LNCaP clone FGC (cell line): ENCODE results near the gene PDZRN3.

Experiments
- DNase-seq: peaks from one replicate; pipeline ENCODE4 v3.0.0-alpha.2; 2011; ENCODE audit warnings: low read depth
- H3K4me3 ChIP-seq: 2 replicates; pipeline ENCODE4 v1.5.1; 2011; ENCODE audit warnings: mild to moderate bottlenecking, low read depth, low read length, control low read depth
- TF ChIP-seq, protein P1 (sequence below): IDR thresholded peaks from 2 replicates; pipeline ENCODE4 v1.5.1; 2012; ENCODE audit warnings: mild to moderate bottlenecking; ENCODE audit not compliant: control insufficient read depth, insufficient read depth; ENCODE audit errors: extremely low read depth

PDZRN3 gene

DNA sequence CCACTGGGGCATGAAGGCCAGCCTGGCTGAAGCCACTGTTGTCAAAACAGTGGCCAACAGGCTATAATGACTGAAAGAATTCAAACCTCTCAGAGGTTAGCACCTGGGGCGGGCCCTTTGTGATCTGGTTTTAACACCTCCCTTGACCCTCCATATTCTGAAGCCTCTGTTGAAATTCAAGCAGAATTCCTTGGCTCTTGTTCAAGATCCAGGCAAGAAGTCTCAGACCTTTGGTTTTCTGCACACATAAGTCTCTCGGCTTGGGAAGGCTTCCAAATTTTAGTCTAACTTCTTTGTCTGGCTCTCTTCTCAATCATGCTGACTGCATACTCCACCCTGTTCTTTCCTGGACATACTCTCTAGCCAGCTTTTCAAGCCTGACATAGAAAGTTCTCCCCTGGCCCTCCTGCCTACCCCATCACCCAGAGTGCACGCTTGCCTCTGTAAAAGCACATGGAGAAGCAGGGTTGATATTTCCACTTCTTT lies 144.5 kb downstream of the PDZRN3 start:
- no peak for DNase-seq
- H3K4me3 ChIP-seq, result no peak overlapping the region
- TF ChIP-seq, protein P1, sequence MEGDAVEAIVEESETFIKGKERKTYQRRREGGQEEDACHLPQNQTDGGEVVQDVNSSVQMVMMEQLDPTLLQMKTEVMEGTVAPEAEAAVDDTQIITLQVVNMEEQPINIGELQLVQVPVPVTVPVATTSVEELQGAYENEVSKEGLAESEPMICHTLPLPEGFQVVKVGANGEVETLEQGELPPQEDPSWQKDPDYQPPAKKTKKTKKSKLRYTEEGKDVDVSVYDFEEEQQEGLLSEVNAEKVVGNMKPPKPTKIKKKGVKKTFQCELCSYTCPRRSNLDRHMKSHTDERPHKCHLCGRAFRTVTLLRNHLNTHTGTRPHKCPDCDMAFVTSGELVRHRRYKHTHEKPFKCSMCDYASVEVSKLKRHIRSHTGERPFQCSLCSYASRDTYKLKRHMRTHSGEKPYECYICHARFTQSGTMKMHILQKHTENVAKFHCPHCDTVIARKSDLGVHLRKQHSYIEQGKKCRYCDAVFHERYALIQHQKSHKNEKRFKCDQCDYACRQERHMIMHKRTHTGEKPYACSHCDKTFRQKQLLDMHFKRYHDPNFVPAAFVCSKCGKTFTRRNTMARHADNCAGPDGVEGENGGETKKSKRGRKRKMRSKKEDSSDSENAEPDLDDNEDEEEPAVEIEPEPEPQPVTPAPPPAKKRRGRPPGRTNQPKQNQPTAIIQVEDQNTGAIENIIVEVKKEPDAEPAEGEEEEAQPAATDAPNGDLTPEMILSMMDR, result no peak

DNA sequence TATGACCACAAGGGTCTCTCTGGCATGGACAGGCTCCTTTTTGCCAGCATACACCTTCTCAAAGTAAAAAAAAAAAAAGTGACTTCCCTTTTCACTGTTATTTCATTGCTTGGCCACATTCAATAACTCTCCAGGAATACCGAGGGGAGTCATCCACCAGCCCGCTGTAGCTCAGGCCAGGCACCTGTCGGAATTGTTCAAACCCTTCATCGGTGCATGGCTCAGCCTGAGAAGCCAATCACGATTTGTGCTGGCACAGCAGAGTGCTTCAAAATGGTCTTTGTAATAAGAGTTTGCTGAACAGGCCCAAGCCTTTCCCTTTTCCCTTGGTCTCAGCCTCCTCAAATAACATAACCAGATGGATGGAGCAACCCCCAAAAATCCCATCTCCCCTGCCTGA lies 145.4 kb downstream of the PDZRN3 start:
- TF ChIP-seq, protein P1, result no peak
- DNase-seq, result no peak
- H3K4me3 ChIP-seq, result no peak overlapping the region

DNA sequence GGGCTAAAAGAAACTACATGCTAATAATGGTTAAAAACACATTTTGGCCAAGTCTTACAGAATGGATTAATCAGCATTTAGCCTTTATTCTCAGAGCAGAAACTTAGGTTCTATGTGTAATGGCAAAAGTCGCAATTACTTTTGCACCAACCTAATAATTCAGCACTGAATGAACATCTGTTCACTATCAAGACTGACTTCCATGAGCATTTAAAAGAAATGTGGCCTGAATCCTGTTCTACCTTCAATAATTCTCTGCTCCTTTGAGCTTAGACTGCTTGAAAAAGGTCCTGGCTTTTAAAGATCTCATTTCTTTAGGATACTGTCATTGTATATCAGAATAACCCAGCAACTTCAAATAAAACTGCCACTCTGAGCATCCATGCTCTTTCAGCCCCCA lies 145.9 kb downstream of the PDZRN3 start:
- TF ChIP-seq, protein P1, result no peak
- DNase-seq, result no peak
- no peak overlapping the region for H3K4me3 ChIP-seq

DNA sequence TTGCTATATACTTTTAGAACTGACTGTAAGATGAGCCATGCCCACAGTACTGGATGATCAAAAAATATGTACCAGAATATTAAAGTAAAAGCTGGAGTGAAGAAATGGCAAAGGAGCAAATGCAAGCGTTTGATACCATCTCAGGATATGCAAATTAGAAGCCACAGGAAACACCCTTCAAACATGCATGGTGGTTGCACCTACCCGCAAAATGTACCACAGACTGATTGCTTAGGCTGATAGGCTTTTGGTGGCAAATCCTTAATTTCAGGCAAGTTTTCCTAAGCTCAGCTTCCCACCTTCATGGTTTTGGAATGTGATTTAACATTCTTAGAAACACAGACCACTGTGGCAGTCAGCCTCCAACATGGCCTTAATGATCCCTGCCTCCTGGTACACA lies 149.0 kb downstream of the PDZRN3 start:
- DNase-seq, result no peak
- no peak overlapping the region for H3K4me3 ChIP-seq
- TF ChIP-seq, protein P1, result no peak

DNA sequence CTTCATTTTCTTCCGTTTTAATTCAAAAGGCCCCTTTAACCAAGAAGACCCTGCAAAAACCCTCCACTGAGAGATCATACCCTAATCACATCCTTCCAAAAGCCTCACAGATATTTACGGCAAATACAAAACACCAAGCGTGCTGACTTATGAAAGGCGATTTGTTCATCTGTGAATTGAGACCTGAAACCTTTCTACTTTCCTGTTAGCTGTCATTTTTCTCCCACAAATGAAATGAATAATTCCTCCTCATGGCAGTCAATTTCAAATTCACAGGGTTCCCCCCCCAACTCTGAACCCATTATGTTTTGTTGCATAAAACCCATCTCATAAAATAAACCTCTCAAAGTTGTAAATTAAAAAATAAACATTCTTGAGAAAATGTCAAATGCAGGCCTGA lies 149.6 kb downstream of the PDZRN3 start:
- DNase-seq, result no peak
- TF ChIP-seq, protein P1, result no peak
- no peak overlapping the region for H3K4me3 ChIP-seq

DNA sequence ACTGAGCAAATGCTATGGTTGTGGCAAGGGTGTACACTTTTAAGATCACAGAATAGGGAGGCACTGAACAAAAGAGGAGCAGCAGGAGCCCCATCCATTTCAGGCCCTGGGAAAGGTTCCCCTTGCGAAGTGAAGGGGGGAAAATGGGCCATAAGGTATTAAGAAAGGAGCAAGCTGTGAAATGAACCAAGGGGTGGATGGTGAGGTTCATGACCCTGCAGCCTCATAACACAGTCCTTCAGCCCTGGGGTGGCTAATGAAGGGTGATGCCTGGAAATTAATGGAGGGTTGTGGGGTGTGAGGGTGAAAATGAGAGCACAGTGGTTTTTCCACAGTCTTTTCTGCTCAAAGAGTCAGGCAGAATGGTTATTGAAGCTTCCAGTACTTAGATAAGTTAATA lies 150.1 kb downstream of the PDZRN3 start:
- H3K4me3 ChIP-seq, result no peak overlapping the region
- TF ChIP-seq, protein P1, result no peak
- no peak for DNase-seq

DNA sequence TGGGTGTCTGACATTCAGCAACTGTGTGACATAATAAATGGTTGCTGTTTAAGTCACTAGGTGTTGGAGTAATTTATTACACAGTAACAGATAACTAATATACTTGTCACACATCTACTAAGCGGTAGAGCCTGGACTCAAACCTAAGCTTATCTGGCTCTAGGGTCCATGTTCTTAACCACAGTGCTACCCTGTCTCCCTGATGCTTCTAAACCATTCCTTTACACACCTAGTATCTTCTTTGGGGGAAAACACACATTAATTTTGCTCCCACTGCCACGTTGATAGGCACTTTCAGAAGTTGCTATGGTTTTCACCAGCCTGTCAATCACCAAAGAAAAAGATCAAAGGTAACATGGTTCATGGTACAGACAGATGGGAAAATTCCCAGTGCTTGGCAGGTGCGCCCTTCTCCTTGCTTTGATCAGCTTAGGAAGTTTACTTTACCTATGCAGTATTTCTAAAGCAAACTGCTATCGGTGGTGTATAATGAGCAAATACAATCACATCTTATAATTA lies 150.8 kb downstream of the PDZRN3 start:
- TF ChIP-seq, protein P1, result no peak
- no peak overlapping the region for H3K4me3 ChIP-seq
- no peak for DNase-seq
